Neuronal stem cell (in vitro differentiated cells): Measurements from ENCODE around the gene CCDC196.

Experiments used
- DNase-seq: peaks from one replicate; pipeline ENCODE4 v3.0.0-alpha.2; 2013; ENCODE audit warnings: low spot score
- H2AFZ ChIP-seq: one replicate; pipeline ENCODE4 v1.6.1; 2013; ENCODE audit warnings: mild to moderate bottlenecking, low read length, inconsistent platforms
- H2AK5ac ChIP-seq: 2 replicates; pipeline ENCODE4 v1.6.1; 2013; ENCODE audit warnings: low read depth, mild to moderate bottlenecking, inconsistent platforms, low read length, moderate library complexity, mixed read lengths
- H2BK120ac ChIP-seq: 2 replicates; pipeline ENCODE4 v1.6.1; 2013; ENCODE audit warnings: low read depth, mild to moderate bottlenecking, inconsistent platforms, low read length, moderate library complexity, mixed read lengths
- H2BK12ac ChIP-seq: one replicate; pipeline ENCODE4 v1.6.1; 2013; ENCODE audit warnings: low read length, inconsistent platforms
- H2BK15ac ChIP-seq: 2 replicates; pipeline ENCODE4 v1.6.1; 2013; ENCODE audit warnings: mild to moderate bottlenecking, low read length, inconsistent platforms, mixed read lengths
- H2BK5ac ChIP-seq: one replicate; pipeline ENCODE4 v1.6.1; 2013; ENCODE audit warnings: inconsistent platforms, mild to moderate bottlenecking, low read length, moderate library complexity
- H3K14ac ChIP-seq: one replicate; pipeline ENCODE4 v1.6.1; 2013; ENCODE audit warnings: low read length, inconsistent platforms
- H3K18ac ChIP-seq: 2 replicates; pipeline ENCODE4 v1.6.1; 2013; ENCODE audit warnings: low read length, inconsistent platforms
- H3K23ac ChIP-seq: 2 replicates; pipeline ENCODE4 v1.6.1; 2013; ENCODE audit warnings: low read depth, mild to moderate bottlenecking, mixed read lengths, low read length, inconsistent platforms; ENCODE audit not compliant: poor library complexity
- H3K27ac ChIP-seq: replicated peaks from 3 replicates; pipeline ENCODE4 v1.5.1; 2013; ENCODE audit warnings: low read length, inconsistent platforms
- H3K27me3 ChIP-seq, 3 experiments: 2 replicates each; pipeline ENCODE4 v1.6.1; 2013; ENCODE audit warnings: low read length in 3 of 3, mild to moderate bottlenecking in 2 of 3, inconsistent platforms in 1 of 3, low read depth in 1 of 3, mixed read lengths in 1 of 3, moderate library complexity in 1 of 3; ENCODE audit not compliant: control insufficient read depth in 3 of 3, insufficient read depth in 3 of 3
- H3K36me3 ChIP-seq, 2 donors: replicated peaks in 1 of 2; 2 replicates each; pipeline ENCODE4 v1.6.1; 2013; ENCODE audit warnings: low read length in 2 of 2; ENCODE audit not compliant: control insufficient read depth in 2 of 2, insufficient read depth in 2 of 2
- H3K4ac ChIP-seq: 2 replicates; pipeline ENCODE4 v1.6.1; 2013; ENCODE audit warnings: inconsistent platforms, mild to moderate bottlenecking, low read length, moderate library complexity
- H3K4me1 ChIP-seq, 2 donors: 1 replicate in 1 of 2; 2 replicates in 1 of 2; pipeline ENCODE4 v1.6.1; 2013; ENCODE audit warnings: low read length in 2 of 2, low read depth in 1 of 2; ENCODE audit not compliant: control insufficient read depth in 2 of 2, insufficient read depth in 1 of 2
- H3K4me2 ChIP-seq: one replicate; pipeline ENCODE4 v1.6.1; 2013; ENCODE audit warnings: mild to moderate bottlenecking, low read length, inconsistent platforms; ENCODE audit not compliant: insufficient read depth, poor library complexity, severe bottlenecking
- H3K4me3 ChIP-seq, 2 donors: 2 replicates each; pipeline ENCODE4 v1.5.1; 2013; ENCODE audit warnings: low read length in 2 of 2, mild to moderate bottlenecking in 2 of 2, inconsistent platforms in 1 of 2, moderate library complexity in 1 of 2
- H3K79me1 ChIP-seq: one replicate; pipeline ENCODE4 v1.6.1; 2013; ENCODE audit warnings: low read depth, mild to moderate bottlenecking, inconsistent platforms, low read length, moderate library complexity
- H3K9ac ChIP-seq: one replicate; pipeline ENCODE4 v1.6.1; 2013; ENCODE audit warnings: mild to moderate bottlenecking, low read depth, low read length, inconsistent platforms; ENCODE audit not compliant: poor library complexity
- H3K9me3 ChIP-seq, 2 donors: replicated peaks in 1 of 2; 2 replicates each; pipeline versions ENCODE3 to v1.6.1; 2013; ENCODE audit warnings: low read length in 2 of 2, mild to moderate bottlenecking in 2 of 2, inconsistent platforms in 1 of 2, low read depth in 1 of 2, mixed read lengths in 1 of 2, moderate library complexity in 1 of 2; ENCODE audit not compliant: control insufficient read depth in 2 of 2, insufficient read depth in 1 of 2
- H4K8ac ChIP-seq: one replicate; pipeline ENCODE4 v1.6.1; 2013; ENCODE audit warnings: low read depth, mild to moderate bottlenecking, inconsistent platforms, low read length, moderate library complexity
- H4K91ac ChIP-seq: one replicate; pipeline ENCODE4 v1.6.1; 2013; ENCODE audit warnings: low read length, low read depth, mild to moderate bottlenecking, inconsistent platforms; ENCODE audit not compliant: poor library complexity
- WGBS, 2 donors: extraction: QIAGEN DNeasy Blood & Tissue Kit; methylation state at CpG; one replicate each; pipeline ENCODE4 v1.1.7; 2013; ENCODE audit warnings: missing lambda C conversion rate in 2 of 2, mixed read lengths in 1 of 2; ENCODE audit not compliant: insufficient read length in 2 of 2, insufficient replicate concordance in 1 of 2; ENCODE audit errors: extremely low coverage in 2 of 2; 5-methylcytosine and 5-hydroxymethylcytosine counted together

The CCDC196 gene

DNA sequence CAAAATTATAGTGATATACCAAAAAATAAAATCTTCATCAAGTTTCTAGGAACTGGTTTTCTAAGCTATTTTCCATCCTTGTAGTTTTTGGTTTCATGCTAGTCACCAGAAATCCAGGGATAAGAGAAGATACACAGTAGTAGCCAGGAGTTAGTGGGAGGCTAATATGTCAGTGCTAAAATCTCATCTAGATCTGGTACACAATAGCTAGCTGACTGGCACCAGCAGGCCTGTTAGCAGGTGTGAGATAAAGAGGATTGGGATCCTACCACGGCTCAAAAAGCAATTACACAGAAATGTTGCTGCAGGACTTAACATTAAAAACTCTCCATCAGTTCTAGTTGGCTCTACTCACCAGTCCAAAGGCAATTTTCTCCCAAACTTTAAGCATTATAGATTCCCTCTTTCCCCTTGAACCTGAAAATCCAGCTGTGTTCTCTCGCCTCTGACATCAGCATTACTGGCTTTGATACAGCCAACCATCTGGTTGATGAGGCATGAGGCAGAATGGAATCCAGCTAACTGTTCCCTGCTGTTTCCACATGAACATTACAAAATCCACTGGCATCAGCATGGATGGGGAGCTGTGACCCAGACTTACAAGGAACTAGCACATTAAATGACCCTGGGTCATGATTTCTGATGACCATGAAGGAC, 41.8 kb upstream of the CCDC196 start:
- whole genome bisulfite sequencing, 2 donors = no CpG with 5 or more reads among the region's 2 CpGs
- no peaks in the 10 kb centered on the region for H3K79me1 ChIP-seq
- no peak overlapping the region for H2BK5ac ChIP-seq
- no peak overlapping the region for H2AFZ ChIP-seq
- no peak overlapping the region for H3K27ac ChIP-seq
- DNase-seq = no peak
- H3K18ac ChIP-seq = no peak overlapping the region
- H2BK120ac ChIP-seq = no peak overlapping the region
- no peak overlapping the region for H3K14ac ChIP-seq
- peaks cover 0 to 4% of the 10 kb centered on the region in 2 donors for H3K4me1 ChIP-seq
- H3K9ac ChIP-seq = no peak overlapping the region
- H3K4ac ChIP-seq = no peak overlapping the region
- no peak overlapping the region for H3K4me2 ChIP-seq
- no peak overlapping the region for H2BK15ac ChIP-seq
- no peak overlapping the region for H4K91ac ChIP-seq
- no peak overlapping the region for H4K8ac ChIP-seq
- H3K36me3 ChIP-seq = no peaks in the 10 kb centered on the region
- H2AK5ac ChIP-seq = no peak overlapping the region
- H3K9me3 ChIP-seq = no peaks in the 10 kb centered on the region
- H3K23ac ChIP-seq = no peak overlapping the region
- H3K4me3 ChIP-seq = no peak overlapping the region
- H2BK12ac ChIP-seq = no peak overlapping the region
- H3K27me3 ChIP-seq = no peaks in the 10 kb centered on the region

DNA sequence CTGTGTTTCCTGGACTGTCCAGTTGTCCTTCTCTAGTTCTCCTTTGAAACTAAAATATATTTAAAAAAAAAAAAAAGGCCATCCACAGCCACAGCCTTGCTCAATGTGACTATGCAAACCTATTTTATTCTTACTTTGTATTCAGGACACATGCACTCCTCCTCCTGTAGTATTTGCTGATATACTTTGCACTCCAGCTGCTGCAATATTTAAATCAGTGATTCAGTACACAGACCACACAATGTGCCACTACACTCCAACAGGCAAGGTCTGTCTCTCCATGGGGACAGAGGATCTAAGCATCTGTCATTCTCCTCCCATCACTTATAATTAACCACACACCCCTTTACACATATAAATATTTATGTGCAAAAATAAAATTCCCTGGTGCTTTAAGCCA, 40.2 kb upstream of the CCDC196 start:
- no peak overlapping the region for H3K27ac ChIP-seq
- no peak overlapping the region for H2BK15ac ChIP-seq
- no peak overlapping the region for H3K9ac ChIP-seq
- H2AFZ ChIP-seq = no peak overlapping the region
- H4K91ac ChIP-seq = no peak overlapping the region
- no peak overlapping the region for H3K4ac ChIP-seq
- H3K18ac ChIP-seq = no peak overlapping the region
- no peak overlapping the region for H4K8ac ChIP-seq
- no peaks in the 10 kb centered on the region for H3K79me1 ChIP-seq
- H3K36me3 ChIP-seq = no peaks in the 10 kb centered on the region
- no peak overlapping the region for H3K14ac ChIP-seq
- H2BK5ac ChIP-seq = no peak overlapping the region
- no peak overlapping the region for H2BK120ac ChIP-seq
- H3K27me3 ChIP-seq = no peaks in the 10 kb centered on the region
- no peak overlapping the region for H2AK5ac ChIP-seq
- no peak overlapping the region for H3K4me3 ChIP-seq
- no peak overlapping the region for H3K23ac ChIP-seq
- DNase-seq = no peak
- no peak overlapping the region for H3K4me2 ChIP-seq
- no peaks in the 10 kb centered on the region for H3K9me3 ChIP-seq
- H3K4me1 ChIP-seq = peaks cover 0 to 4% of the 10 kb centered on the region in 2 donors
- no peak overlapping the region for H2BK12ac ChIP-seq

DNA sequence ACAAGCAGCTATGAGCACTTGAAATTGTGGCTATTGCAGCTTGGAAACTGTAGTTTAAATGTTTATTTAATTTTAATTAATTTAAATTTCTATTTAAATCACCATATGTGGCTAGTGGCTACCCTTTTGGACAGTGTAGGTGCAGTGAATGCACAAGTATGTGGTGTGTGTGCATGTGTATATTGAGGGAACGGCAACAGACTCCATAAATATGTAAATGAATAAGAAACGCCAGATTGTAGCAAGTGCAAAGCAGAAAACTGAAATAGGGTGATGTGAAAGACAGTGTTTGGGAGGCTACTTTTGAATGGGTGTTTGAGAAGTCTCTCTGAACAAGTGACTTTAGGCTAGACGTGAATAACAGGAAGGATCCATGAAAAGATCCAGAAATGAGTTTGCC, 32.7 kb upstream of the CCDC196 start:
- DNase-seq = no peak
- H2BK12ac ChIP-seq = no peak overlapping the region
- H3K4me2 ChIP-seq = no peak overlapping the region
- no peaks in the 10 kb centered on the region for H3K9me3 ChIP-seq
- H2AK5ac ChIP-seq = no peak overlapping the region
- no peaks in the 10 kb centered on the region for H3K27me3 ChIP-seq
- no peak overlapping the region for H2BK5ac ChIP-seq
- no peak overlapping the region for H3K23ac ChIP-seq
- H3K79me1 ChIP-seq = no peaks in the 10 kb centered on the region
- H3K36me3 ChIP-seq = no peaks in the 10 kb centered on the region
- H4K8ac ChIP-seq = no peak overlapping the region
- no peak overlapping the region for H3K14ac ChIP-seq
- H3K4ac ChIP-seq = no peak overlapping the region
- H3K4me1 ChIP-seq = no peaks in the 10 kb centered on the region
- no peak overlapping the region for H2AFZ ChIP-seq
- H3K27ac ChIP-seq = no peak overlapping the region
- no peak overlapping the region for H4K91ac ChIP-seq
- no peak overlapping the region for H3K4me3 ChIP-seq
- H3K18ac ChIP-seq = no peak overlapping the region
- no peak overlapping the region for H3K9ac ChIP-seq
- H2BK15ac ChIP-seq = no peak overlapping the region
- H2BK120ac ChIP-seq = no peak overlapping the region
- no CpG with 5 or more reads among the region's 3 CpGs for WGBS, 2 donors

DNA sequence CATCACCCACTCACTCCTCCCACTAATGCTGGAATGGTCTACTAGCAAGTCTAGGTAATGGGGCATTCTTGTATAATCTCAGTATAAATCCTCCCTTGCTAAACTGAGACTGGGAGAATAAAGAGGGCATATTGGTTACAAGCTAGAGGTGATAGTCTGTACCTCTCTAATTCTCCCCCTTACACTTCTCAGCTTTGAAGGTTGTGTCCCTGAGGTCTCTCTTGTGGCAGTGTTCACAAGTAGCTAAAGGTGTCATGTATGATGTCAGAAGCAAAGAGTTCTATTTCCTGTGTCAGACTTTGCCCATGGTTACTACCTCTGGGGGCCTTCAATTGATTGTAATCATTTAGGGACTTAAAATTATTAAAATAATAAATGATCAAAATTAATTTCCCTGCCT, 26.6 kb upstream of the CCDC196 start:
- Histone ChIP-seq H3K36me3 (no peaks in the 10 kb centered on the region), H2BK15ac (no peak overlapping the region), H3K27me3 (no peaks in the 10 kb centered on the region), H3K18ac (no peak overlapping the region), H2AFZ (no peak overlapping the region), H3K4me2 (no peak overlapping the region), H3K14ac (no peak overlapping the region), H3K27ac (no peak overlapping the region), H4K91ac (no peak overlapping the region), H2BK12ac (no peak overlapping the region), H3K4ac (no peak overlapping the region), H2BK120ac (no peak overlapping the region), H2AK5ac (no peak overlapping the region), H3K9ac (no peak overlapping the region), H3K4me1 (no peaks in the 10 kb centered on the region), H4K8ac (no peak overlapping the region), H3K9me3 (no peaks in the 10 kb centered on the region), H3K79me1 (no peaks in the 10 kb centered on the region), H3K23ac (no peak overlapping the region), H3K4me3 (no peak overlapping the region), H2BK5ac (no peak overlapping the region)
- DNase-seq = no peak
